Endothelial cell (in vitro differentiated cells): Measurements from ENCODE around the gene TTC7B. TPM values are rescaled to one million over a fixed set of nuclear protein-coding genes. Genes with fewer than 3 reads are reported as not detected.

Source experiments
- DNase-seq: peaks from one replicate; pipeline ENCODE4 v3.0.0; 2021; ENCODE audit warnings: low spot score
- H3K27ac Mint-ChIP-seq: one replicate; pipeline ENCODE4 v1.8.0; 2021; ENCODE audit warnings: mixed read lengths, inconsistent platforms; ENCODE audit not compliant: unreplicated experiment
- H3K27me3 Mint-ChIP-seq: one replicate; pipeline ENCODE4 v1.8.0; 2021; ENCODE audit warnings: mild to moderate bottlenecking, moderate library complexity, mixed read lengths, inconsistent platforms; ENCODE audit not compliant: unreplicated experiment
- H3K36me3 Mint-ChIP-seq: one replicate; pipeline ENCODE4 v1.8.0; 2021; ENCODE audit warnings: mild to moderate bottlenecking, low read depth, mixed read lengths, inconsistent platforms; ENCODE audit not compliant: unreplicated experiment
- H3K4me1 Mint-ChIP-seq: one replicate; pipeline ENCODE4 v1.8.0; 2021; ENCODE audit warnings: mild to moderate bottlenecking, mixed read lengths, inconsistent platforms; ENCODE audit not compliant: unreplicated experiment
- H3K4me3 Mint-ChIP-seq: one replicate; pipeline ENCODE4 v1.8.0; 2021; ENCODE audit warnings: mild to moderate bottlenecking, mixed read lengths, inconsistent platforms; ENCODE audit not compliant: unreplicated experiment
- H3K9me3 Mint-ChIP-seq: one replicate; pipeline ENCODE4 v1.8.0; 2021; ENCODE audit warnings: mixed read lengths, inconsistent platforms; ENCODE audit not compliant: unreplicated experiment
- total RNA-seq: library from RNA; stranded (reverse); fragmentation: NEBNext Ultra II Directional; extraction: Animal tissue kit (Norgen Biotek cat#: 25700); gene quantifications from one replicate; pipeline ENCODE4 v1.2.1, GENCODE V29; 2021; ENCODE audit not compliant: unreplicated experiment
- TF ChIP-seq, protein P1 (sequence below): fragments of 200-600 bp; sonication (generic); IDR thresholded peaks from one replicate; pipeline ENCODE4 v1.5.0; 2021; ENCODE audit warnings: antibody characterized with exemption; ENCODE audit not compliant: unreplicated experiment

The TTC7B gene
- total RNA-seq, 1 donor from 2014 or later = 93.5 TPM

DNA sequence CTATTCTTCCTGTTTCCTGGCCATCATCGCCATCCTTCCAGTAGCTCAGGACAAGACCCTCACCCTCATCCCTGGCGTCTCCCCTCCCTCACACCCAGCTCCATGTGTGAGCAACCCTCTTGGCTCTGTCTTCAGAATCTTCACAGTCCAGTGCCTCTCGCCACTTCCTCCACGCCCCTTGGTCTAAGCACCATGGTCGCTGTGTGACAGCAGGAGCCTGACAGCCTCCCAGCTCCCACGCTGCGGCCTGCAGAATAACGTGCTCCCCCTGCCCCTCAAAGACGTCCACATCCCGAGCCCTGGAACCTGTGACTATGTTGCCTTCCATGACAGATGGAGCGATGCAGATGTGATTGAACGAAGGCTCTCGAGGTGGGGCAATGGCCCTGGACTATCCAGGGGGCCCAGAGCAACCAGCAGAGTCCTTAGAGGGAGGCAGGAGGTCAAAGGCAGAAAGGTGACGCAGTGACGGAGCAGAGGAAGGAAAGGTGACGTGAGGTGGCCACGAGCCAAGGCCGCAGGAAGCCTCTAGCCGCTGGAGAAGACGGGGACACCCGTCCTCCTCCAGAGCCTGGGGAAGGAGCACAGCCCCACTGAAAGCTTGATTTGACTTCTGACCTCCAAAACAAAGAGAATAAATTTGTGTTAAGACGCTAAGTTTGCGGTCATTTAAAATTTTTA is 279.6 kb downstream of the TTC7B start:
- no peak for DNase-seq
- Mint-ChIP-seq H3K36me3 (peaks cover 37% of the 10 kb centered on the region), H3K9me3 (no peaks in the 10 kb centered on the region), H3K27me3 (peaks cover 18% of the 10 kb centered on the region), H3K27ac (peak overlapping the region; percentile 3), H3K4me1 (peaks cover 30% of the 10 kb centered on the region), H3K4me3 (peak overlapping the region; percentile 6)
- TF ChIP-seq, protein P1, sequence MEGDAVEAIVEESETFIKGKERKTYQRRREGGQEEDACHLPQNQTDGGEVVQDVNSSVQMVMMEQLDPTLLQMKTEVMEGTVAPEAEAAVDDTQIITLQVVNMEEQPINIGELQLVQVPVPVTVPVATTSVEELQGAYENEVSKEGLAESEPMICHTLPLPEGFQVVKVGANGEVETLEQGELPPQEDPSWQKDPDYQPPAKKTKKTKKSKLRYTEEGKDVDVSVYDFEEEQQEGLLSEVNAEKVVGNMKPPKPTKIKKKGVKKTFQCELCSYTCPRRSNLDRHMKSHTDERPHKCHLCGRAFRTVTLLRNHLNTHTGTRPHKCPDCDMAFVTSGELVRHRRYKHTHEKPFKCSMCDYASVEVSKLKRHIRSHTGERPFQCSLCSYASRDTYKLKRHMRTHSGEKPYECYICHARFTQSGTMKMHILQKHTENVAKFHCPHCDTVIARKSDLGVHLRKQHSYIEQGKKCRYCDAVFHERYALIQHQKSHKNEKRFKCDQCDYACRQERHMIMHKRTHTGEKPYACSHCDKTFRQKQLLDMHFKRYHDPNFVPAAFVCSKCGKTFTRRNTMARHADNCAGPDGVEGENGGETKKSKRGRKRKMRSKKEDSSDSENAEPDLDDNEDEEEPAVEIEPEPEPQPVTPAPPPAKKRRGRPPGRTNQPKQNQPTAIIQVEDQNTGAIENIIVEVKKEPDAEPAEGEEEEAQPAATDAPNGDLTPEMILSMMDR = no peak

DNA sequence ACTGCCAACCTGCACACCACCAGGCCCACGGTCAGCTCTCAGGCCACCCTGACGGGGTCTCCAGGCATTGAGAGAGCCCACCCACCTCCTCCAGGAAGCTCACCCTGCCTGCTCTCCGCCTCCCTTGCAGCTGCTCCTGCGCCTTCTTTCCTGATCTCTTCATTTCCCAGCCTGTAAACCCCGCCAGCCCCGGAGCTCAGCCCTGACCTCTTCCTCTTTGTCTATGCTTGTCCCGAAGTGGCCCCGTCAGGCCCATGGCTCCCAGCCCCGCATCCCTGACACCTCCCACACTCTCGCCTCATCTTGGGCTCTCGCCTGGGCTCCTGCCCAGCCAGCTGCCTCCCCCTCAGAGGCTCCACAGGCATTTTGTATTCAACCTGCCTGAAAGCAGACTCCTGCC is 280.1 kb downstream of the TTC7B start:
- TF ChIP-seq, protein P1 = no peak
- Mint-ChIP-seq H3K27me3 (peaks cover 18% of the 10 kb centered on the region), H3K27ac (no peak overlapping the region), H3K36me3 (peaks cover 37% of the 10 kb centered on the region), H3K9me3 (no peaks in the 10 kb centered on the region), H3K4me1 (peaks cover 30% of the 10 kb centered on the region), H3K4me3 (peak overlapping the region; percentile 6)
- no peak for DNase-seq

DNA sequence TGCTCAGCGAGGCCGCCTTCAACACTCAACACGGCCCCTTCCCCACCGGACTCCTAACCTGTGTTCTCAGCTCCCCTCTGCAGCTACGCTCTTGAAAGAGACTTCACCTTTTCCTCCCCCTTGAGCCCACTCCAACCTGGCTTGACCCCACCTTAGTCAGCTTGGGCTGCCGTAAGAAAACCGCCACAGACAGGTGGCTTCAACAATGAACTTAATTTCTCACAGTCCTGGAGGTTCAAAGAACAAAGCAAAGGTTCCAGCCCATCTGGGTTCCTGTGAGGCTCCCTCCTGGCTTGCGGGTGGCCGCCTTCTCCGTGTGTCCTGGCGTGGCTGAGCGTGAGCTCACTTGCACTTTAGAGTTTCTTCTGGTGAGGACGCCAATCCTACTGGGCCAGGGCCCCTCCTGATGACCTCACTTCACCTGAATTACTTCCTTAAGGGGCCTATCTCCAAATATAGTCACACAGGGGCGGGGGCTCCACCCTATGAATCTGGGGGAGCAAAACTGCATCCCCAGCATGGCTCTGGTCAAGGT is 280.6 kb downstream of the TTC7B start:
- Mint-ChIP-seq H3K36me3 (peaks cover 32% of the 10 kb centered on the region), H3K4me3 (no peak overlapping the region), H3K27ac (peak overlapping the region; percentile 24), H3K27me3 (peaks cover 18% of the 10 kb centered on the region), H3K4me1 (peaks cover 30% of the 10 kb centered on the region), H3K9me3 (no peaks in the 10 kb centered on the region)
- TF ChIP-seq, protein P1 = no peak
- no peak for DNase-seq

DNA sequence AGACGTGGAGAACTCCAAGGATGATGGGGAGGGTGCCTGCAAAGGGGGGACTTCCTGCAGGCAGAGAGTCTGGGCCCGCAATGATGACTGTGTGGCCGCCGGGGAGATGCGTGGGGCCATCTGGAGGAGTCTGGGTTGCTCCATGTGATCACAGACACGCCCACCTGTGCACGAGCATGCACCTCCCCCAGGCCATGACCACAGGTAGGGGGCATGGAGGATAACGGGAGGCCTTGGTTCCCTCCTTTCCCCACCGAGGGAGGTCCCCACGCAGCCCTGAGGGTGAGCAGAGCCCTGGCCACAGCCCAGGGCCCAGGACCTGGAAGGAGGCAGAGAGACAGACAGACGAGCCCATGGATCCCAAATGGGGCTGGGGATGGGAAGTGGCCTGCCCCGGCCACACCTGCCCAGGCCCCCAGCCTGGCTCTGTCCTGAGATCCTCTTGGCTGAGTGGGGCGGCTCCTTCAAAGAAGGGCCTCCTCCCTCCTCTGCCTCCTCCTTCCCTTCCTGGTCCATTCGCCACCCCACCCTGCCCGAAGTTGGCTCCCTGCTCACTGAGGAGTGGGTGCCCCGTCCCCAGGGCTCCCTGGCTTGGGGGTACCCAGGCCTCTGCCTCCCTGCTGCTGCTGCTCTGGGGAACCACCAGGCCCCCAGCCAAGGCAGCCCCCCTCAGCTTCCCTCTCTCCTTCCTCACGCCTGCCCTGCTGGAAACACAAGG is 281.2 kb downstream of the TTC7B start:
- TF ChIP-seq, protein P1 = no peak
- Mint-ChIP-seq H3K4me3 (no peak overlapping the region), H3K4me1 (peaks cover 30% of the 10 kb centered on the region), H3K36me3 (peaks cover 29% of the 10 kb centered on the region), H3K27me3 (peaks cover 18% of the 10 kb centered on the region), H3K27ac (peak overlapping the region; percentile 24), H3K9me3 (no peaks in the 10 kb centered on the region)
- DNase-seq = no peak
